GM12864 (cell line): ENCODE results near the gene SMYD3.

Experiments
- DNase-seq: peaks from one replicate; pipeline ENCODE4 v3.0.0-alpha.2; 2011; ENCODE audit warnings: low read depth
- H3K4me3 ChIP-seq: 2 replicates; pipeline ENCODE4 v1.5.1; 2011; ENCODE audit warnings: mild to moderate bottlenecking, low read depth, low read length, control low read depth
- TF ChIP-seq, protein P1 (sequence below): IDR thresholded peaks from 2 replicates; pipeline ENCODE4 v1.5.1; 2011; ENCODE audit warnings: low read depth, mild to moderate bottlenecking, moderate library complexity, low read length, control low read depth, inconsistent platforms; ENCODE audit errors: missing control alignments

Gene SMYD3

DNA sequence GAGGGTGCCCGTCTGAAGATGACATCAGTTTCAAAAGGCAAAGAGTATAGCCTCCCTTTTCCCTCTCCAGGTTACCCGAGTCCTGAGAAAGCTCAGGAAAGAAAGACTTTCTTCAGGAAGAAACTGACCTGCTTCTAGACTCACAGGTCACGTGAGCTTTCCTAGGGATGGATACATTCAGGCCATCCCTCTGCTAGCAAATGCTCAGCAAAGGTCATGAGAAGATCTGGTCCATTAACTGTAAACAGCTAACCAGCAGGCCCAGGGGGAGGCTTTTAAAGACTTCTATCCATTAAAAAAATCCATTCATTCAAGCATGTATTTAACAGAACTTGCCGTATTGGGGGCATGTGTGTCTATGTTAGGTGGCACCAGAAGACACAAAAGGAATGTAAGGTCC lies 746.8 kb downstream of the SMYD3 start:
- TF ChIP-seq, protein P1, sequence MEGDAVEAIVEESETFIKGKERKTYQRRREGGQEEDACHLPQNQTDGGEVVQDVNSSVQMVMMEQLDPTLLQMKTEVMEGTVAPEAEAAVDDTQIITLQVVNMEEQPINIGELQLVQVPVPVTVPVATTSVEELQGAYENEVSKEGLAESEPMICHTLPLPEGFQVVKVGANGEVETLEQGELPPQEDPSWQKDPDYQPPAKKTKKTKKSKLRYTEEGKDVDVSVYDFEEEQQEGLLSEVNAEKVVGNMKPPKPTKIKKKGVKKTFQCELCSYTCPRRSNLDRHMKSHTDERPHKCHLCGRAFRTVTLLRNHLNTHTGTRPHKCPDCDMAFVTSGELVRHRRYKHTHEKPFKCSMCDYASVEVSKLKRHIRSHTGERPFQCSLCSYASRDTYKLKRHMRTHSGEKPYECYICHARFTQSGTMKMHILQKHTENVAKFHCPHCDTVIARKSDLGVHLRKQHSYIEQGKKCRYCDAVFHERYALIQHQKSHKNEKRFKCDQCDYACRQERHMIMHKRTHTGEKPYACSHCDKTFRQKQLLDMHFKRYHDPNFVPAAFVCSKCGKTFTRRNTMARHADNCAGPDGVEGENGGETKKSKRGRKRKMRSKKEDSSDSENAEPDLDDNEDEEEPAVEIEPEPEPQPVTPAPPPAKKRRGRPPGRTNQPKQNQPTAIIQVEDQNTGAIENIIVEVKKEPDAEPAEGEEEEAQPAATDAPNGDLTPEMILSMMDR = no peak
- DNase-seq = no peak
- no peak overlapping the region for H3K4me3 ChIP-seq

DNA sequence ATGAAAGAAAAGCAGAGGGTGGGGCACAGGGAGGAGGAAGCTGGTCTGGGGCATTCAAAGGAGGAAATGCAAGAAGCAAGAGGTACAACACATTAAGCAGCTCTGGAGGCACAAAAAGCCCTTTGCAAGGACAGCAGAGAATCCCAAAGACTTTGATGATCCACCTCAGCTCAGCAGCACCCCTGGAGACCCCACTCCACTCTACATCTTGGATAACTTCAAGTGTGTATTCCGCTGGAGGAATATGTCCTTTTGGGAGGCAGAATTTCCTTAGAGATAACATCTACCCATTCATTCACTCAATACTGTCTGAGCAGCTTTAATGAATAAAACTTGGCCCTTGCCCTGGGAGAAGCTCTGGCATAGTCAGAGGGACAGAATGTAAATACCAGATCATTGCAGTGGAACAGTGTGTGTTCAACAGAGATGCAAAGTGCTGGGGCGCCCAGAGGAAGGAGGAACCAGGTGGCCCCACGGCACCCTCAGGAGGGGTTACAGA lies 752.6 kb downstream of the SMYD3 start:
- no peak overlapping the region for H3K4me3 ChIP-seq
- TF ChIP-seq, protein P1 = no peak
- DNase-seq = no peak

GRCh38 chr1:245753807-245754206 lies 753.3 kb downstream of the SMYD3 start:
- no peak for DNase-seq
- no peak overlapping the region for H3K4me3 ChIP-seq
- TF ChIP-seq, protein P1 = no peak

- H3K4me3 ChIP-seq = no peak overlapping the region
- DNase-seq = no peak
- TF ChIP-seq, protein P1 = no peak
Observed at GRCh38 chr1:245752561-245752960, 754.5 kb downstream of the SMYD3 start.

DNA sequence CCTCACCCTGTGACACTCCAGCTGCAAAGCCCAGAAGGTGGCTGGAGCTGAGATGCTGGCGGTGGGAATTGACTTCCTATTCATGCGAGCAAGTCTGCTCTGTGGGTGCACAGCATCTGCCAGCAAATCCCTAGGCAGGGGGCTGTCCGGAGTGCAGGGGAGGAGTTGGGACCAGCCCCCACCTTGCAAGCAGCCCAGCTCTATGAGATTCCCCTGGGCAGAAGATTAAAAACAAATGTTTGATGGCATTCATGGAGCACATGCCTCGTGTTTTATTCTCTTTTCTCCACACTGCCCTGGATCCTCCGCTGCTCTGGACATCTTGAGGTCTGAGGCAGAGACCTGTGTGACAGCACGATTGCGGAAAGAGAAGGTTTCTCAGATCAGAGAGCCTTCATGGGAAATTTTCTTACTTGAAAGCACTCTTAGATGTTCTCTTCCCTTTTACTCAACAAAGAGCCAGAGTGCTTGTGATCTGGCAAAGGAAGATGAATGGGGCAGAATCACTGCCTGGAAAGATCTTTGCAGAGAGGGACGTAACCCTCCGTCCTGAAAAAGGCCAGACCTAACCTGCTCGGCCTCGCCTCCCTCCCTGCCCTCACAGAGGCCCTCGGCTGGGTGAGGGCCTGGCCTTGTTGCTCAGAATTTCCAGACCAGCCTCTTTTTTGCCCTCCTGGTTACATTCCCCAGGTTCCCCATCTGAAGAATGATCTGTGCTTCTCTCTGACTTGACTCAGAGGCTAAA lies 755.2 kb downstream of the SMYD3 start:
- H3K4me3 ChIP-seq = no peak overlapping the region
- DNase-seq = no peak
- TF ChIP-seq, protein P1 = no peak

DNA sequence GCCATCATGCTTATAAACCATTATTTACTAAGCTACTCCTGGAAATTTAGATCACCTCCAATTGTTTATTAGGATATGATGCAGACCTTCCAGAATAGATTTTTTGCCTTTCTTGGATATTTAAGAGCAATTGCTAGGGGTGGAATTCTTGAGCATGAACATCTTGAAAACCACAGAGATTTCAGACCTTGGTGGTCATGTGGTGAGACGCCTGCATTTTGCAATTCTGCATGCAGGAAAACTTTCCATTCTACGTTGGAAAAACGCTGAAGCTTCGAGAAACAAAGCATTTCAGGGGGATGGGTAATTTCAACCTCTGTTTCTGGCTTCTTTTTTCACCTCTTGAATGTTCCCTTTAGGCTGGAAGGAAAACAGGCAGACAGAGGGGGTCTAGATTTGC lies 756.0 kb downstream of the SMYD3 start:
- TF ChIP-seq, protein P1 = no peak
- H3K4me3 ChIP-seq = no peak overlapping the region
- DNase-seq = no peak

- DNase-seq = no peak
- H3K4me3 ChIP-seq = no peak overlapping the region
- TF ChIP-seq, protein P1 = no peak
Observed at GRCh38 chr1:245750261-245750660, 756.8 kb downstream of the SMYD3 start.
